ENCODE data around the gene COL18A1.

- TF ChIP-seq CTCF (IDR thresholded peaks at IDR 0.05; ENCODE audit: low read depth, low read length) (no peak), MYC (IDR thresholded peaks at IDR 0.05; ENCODE audit: low read depth, low read length) (no peak), POLR2A (IDR thresholded peaks at IDR 0.05; ENCODE audit: extremely low read depth, insufficient read length) (no peak), MAX (IDR thresholded peaks at IDR 0.05; ENCODE audit: low read depth, low read length) (no peak)
Measured at GRCh38 chr21:45485686-45486442, 80.9 kb downstream of the COL18A1 start.

All from NB4 (cell line).